ENCODE measurements around the gene SLC22A25.
A peak's percentile ranks its signal among the peaks of the same experiment; 100 is the strongest.

The SLC22A25 gene

DNA sequence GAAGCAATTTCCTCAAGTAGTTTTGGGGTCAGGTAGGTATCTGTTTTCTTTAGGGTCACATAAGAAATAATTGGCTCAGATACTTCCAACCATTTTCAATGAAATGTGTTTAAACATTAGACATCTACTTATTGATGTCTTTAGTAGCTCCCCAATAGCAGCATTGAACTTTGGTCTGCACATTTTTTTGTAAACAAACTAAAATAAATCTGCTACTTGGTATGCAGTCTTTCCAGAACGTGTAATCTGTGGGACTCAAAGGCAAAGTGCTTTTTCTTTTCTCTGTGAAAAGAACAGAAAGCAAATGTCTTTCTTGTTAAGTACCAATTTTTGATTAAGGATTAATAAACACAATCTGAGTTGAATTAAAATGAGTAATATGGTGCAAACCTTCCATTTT is 13.6 kb downstream of the SLC22A25 start:
- no peak for DNase-seq (ENCODE audit: low spot score)

DNA sequence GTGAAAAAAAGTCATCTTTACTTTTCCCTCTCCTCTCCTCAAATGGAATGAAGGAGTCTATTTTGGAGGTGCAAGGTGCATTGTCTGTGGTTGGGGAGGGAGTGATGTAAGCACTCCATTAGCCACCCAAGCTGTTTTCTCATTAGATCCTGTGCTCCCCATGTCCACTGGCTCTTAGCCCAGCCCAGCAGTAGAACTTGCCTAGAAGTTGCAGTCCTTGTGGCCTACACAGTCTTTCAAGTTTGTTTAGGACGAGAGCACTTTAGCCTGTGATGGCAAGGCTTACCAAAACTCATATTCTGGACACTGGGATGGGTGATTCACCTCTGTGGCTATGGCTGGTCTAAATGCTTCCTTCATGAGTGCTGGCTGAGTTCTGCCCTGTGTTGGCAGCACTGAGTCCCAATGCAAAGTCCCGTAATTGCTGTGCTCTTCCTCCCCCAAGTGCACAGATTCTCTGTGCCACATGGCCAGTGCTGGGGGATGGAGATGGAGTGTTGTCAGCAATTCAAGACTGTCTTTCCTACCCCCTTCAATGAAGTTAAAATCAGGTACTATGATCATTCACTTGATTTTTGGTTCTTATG is 15.8 kb downstream of the SLC22A25 start:
- DNase-seq (ENCODE audit: low spot score), result no peak

DNA sequence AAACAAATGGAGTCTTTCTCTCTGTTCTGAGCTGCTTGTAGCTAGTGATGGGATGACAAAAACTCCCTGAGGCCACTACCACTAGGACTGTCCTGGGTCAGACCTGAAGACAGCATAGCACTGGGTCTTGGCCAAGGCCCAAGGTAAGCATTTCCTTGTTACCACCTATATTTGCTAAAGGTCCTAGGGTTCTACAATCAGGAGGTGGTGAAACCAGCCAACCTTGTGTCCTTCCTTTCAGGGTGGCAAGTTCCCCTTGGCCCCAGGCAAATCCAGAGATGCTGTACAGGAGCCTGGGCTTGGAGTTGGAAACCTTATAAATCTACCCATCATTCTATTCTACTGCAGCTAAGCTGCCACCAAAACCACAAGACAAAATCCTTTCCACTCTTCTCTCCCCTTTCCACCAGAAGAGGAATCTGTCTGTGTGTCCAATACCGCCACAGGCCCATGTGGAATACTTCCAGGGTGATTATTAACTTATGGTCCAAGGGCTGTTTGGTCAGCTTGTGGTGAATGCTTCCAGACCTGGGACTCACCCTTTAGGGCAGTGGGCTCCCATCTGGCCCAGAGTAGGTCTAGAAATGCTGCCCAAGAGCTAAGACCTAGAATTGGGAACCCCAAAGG is 16.8 kb downstream of the SLC22A25 start:
- DNase-seq (ENCODE audit: low spot score), result no peak

DNA sequence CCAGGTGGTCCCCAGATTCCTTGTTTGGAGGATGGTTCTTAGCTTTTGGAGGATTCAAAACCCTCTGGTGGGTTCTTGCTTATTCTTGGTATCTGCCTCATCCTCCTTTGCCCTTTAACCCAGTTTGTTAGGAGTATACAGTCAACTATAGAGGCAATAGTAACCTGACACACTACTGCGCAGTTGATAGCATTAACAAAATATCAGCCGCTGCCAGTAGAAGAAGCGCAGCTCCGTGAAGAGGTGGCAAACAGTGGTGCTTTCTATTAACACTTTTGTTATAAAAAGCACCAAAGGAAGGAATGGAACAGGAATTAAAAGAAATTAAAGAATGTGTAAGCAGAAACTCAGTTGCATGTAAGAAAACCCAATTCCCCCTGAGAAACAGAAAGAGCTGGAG is 29.3 kb downstream of the SLC22A25 start:
- no peak for DNase-seq (ENCODE audit: low spot score)

DNA sequence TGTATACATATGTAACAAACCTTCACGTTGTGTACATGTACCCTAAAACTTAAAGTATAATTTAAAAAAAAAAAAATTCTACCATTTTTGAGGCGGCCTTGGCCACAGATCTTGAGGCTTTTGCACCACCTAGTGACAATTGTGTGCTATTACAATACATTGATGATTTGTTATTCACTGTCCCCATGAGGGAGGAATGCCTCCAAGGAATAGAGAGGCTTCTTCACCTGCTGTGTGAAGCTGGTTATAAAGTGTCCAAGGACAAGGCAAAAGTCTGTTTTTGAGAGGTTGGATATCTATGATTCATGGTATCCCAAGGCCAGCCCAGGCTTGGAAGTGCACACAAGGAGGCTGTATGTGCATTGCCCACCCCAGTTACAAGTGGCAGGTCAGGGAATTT is 30.7 kb downstream of the SLC22A25 start:
- peak; percentile 9 for DNase-seq (ENCODE audit: low spot score)

DNA sequence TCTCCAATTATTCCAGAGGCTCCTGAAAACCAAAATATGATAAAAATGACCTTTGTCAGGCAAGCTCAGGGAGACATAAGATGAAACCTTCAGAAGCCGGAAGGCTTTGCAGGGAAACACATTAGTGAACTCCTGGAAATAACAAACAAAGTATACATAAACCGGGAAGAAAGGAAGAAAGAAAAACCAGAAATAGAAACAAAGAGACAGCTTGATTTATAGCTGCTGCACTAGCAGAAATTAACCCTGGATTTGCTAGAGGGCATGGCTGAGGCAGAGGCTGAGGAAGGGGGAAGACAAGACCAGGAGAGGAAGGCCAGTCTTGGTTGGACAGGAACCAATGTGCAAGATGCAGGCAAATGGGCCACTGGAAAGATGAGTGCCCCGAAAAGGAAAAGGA is 33.3 kb downstream of the SLC22A25 start:
- DNase-seq (ENCODE audit: low spot score), result no peak
